HG03097 (cell line): Measurements from ENCODE around the gene STARD3.

Experiments
- ATAC-seq: cut with Tn5 transposase; IDR thresholded peaks from one replicate; pipeline ENCODE4 v1.9.1; 2021; ENCODE audit not compliant: unreplicated experiment, low FRiP score

Gene STARD3

GRCh38 chr17:39603304-39604016, 33.5 kb upstream of the STARD3 start:
- no peak for ATAC-seq

- ATAC-seq = no peak
These were observed 31.9 kb upstream of the STARD3 start for GRCh38 chr17:39604911-39605491.

DNA sequence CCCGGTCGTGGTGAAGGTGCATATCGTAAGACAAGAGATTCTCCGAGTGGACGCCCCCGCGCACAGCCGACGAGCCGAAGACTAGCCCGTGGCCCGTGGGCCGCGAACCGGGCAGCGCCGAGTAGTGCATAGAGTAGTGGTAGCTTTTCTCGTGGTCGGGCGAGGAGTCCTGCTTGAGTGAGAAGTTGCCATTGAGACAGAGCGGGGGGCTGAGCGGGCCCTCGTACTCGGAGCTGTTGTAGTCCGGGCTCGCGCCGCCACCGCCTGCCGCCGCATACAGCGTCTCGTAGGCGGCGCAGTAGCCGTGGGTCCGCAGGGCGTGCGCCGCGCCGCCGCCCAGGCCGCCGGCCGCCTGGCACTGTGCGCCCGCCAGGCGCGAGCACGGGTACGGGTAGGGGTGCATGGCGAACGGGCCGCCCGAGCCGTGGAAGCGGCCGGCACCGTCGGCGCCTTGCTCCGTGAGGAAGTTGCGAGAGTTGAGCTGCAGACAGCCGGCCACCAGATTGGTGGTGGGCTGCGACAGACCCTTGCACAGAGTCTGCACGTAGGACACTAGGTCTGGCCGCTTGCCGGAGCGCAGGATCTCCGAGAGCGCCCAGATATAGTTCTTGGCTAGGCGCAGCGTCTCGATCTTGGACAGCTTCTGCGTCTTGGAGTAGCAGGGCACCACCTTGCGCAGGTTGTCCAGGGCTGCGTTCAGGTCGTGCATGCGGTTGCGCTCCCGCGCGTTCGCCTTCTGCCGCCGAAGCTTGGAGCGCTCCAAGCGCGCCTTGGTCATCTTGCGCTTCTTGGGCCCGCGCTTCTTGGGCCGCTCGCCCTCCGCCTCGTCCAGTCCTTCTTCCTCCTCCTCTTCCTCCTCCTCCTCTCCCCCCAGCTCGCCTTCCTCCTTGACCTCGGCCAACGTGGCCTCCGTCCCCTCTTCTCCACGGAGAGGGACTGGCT, 31.2 kb upstream of the STARD3 start:
- no peak for ATAC-seq

GRCh38 chr17:39606434-39607056, 30.4 kb upstream of the STARD3 start:
- ATAC-seq = no peak

GRCh38 chr17:39607057-39607850, 29.7 kb upstream of the STARD3 start:
- no peak for ATAC-seq

DNA sequence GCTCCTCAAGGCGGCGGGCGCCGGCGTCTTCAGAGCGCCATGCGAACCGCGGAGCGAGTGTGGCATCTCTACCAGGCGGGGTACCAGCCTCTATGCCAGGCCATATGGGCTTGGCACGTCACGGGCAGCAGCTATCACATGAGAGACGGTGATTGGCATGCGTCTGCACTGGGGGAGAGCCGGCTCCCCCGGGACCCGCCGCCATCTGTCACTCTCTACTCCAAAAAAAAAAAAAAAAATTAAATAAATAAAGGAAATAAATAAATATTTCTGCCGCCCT, 29.2 kb upstream of the STARD3 start, which contains the start of gene NEUROD2:
Gene NEUROD2, minus strand, starts transcription at position 70 of the 280 bp plus-strand sequence. CDS start 1,321 bp downstream, outside the sequence.
- no peak for ATAC-seq

DNA sequence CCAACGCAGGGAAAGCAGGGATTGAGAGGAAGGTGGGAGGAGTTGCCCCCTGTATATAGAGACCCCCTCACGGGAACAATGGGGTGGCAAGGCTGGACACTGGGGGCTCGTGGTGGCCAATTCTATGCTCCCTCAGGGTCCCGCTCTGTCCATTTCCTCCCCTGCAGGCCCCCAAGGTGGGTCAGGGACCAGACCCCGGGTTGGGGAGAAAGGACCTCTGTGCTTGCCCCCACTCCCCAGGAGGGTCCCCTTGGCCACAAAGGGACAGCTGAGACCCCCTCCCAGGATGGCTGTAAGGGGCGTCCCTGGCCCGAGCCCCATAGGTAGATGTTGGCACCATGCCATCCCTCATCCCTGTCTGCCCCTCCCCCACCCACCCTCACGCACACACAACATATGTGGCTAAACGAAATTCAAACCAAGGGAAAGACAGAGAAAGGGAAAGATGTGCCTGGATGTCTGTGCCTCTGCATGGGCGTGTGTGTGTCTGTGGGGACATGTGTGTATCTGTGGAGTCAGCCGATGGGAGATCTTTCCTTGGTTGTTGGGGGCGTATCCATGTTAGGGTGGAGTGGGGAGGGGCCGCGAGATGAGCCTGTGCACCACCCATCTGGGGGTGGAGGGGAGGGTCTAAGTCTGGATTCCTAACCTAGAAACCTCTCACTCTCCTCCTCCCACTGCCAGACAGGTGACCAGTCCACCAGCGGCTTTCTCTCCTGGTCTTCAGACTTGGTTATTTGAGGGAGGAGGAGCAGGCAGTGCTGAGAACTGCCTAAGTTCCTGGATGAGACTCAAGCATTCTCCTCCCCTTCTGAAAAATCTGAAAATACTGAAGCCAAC, 28.6 kb upstream of the STARD3 start:
- no peak for ATAC-seq

DNA sequence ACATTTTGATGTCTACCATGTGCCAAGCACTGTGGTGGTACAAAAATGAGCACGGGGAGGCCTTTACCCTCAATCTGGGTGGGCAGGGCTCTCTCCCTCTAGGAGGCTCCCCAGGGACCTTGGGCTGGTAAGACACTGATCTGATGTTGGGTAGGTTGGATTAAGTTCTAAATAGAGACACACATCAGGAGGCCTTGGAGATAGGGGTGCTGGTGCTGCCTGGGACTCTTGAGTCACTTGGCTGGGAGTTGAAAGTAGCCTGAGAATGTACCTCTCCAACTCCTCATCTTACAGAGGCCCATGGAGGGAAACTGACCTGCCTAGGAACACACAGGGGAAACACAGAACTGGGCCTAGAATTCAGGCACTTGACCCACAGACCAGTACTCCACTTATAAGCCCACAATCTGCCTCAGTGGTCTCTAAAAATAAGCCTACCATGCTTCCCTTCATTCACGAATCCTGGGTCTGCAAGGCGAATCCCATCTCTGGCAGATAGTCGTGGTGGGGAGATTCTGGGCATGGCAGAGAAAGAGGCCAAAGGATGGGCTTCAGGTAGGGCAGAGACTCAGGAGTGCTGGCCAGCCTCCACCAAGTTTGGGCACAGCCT, 27.4 kb upstream of the STARD3 start:
- no peak for ATAC-seq

DNA sequence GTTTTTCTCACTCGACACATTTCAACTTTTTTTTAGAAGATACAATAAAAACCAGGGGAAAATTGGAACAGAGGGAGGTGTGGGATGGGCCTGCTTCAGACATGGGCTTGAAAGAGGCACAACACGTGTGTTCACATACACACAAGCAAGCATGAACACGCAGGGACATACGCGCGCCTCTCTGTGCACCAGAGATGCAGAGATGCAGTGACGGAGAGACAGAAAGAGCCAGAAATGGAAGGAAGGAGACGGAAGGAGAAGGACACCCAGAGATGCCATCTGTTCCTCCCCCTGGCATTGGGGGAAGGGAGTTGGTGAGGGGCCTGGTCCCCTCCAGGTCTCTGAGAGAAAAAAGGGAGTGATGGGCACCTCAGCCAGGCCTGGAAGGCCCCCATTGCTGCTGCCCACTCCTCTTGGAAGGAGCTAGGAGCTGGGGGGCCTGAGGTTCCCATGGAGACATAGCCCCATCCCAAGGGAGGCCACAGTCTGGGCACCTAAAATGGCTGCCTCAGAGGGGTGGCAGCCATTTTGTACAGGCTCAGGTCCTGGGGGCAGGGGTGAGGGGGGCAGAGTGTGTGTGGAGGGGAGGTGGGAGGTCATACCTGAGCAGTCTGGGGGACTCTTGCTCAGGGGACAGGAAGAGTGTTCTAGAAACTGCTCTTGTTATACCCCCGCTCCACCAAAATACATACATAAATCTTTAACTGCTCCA, 25.4 kb upstream of the STARD3 start:
- no peak for ATAC-seq

DNA sequence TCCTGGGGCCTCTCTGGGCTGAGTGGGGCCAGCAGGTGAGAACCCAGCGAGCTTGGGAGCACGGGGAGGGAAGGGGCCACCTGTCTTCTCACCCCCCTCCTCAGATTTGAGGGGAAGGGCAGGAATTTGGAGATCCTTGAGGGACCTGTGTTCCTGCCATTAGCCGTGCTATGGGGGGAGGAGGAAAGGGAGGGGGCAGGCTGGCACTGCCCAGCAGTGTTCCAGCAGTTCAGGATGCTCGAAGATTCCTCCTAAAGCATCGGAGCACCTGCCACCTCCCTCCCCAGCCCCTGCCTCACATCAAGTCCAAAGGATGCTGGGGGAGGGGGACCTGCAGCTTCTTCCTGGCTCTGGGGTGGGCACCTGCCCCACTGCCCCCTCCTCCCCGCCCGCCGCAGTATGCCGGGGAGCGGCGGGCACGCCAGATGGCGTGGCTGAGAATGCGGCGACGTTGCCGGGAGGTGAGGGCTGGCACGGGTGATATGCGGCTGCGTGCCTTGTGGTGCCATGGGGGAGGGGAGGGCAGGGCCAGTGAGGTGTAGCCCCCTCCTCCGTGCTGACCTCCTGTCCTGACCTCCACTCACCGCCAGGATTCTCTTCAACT, 24.6 kb upstream of the STARD3 start:
- no peak for ATAC-seq

DNA sequence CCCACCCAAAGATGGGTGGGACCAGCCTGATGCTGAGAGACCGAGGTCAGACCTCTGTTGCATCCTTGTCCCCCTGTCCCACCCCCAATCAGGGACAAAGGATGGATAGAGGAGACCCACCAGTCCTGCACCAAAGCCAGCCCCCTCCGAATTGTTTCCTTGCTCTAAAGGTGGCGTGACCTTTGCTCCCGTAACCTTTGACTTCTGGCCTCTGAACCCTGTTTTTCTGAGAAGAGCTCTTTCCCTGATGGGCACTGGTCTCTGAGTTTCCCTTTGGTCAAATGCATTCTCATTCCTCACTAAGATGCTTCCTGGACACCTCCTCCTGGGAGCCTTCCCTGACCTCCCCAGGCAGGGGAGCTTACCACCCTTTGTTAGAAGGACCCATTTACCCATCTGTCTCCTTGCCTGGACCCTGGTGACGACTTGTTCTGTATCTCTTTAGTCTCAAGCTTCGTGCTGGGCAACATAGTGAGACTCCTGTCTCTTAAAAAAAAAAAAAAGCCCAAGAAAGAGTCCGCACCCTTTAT, 23.9 kb upstream of the STARD3 start:
- ATAC-seq = no peak

GRCh38 chr17:39614545-39615157, 22.3 kb upstream of the STARD3 start:
- ATAC-seq = no peak

GRCh38 chr17:39615434-39615833, 21.5 kb upstream of the STARD3 start:
- no peak for ATAC-seq

- ATAC-seq = no peak
These were observed 19.9 kb upstream of the STARD3 start for GRCh38 chr17:39617100-39617445.

GRCh38 chr17:39617446-39618245, 19.3 kb upstream of the STARD3 start:
- ATAC-seq = no peak

- no peak for ATAC-seq
These were observed 18.6 kb upstream of the STARD3 start for GRCh38 chr17:39618246-39618913.
